GM12801 (cell line): ENCODE data around the gene HS6ST3.

Experiments used
- TF ChIP-seq, protein P1 (sequence below): IDR thresholded peaks from one replicate; pipeline ENCODE4 v1.5.1; 2011; ENCODE audit warnings: control low read depth; ENCODE audit not compliant: insufficient read length; ENCODE audit errors: extremely low read depth

Gene HS6ST3

DNA sequence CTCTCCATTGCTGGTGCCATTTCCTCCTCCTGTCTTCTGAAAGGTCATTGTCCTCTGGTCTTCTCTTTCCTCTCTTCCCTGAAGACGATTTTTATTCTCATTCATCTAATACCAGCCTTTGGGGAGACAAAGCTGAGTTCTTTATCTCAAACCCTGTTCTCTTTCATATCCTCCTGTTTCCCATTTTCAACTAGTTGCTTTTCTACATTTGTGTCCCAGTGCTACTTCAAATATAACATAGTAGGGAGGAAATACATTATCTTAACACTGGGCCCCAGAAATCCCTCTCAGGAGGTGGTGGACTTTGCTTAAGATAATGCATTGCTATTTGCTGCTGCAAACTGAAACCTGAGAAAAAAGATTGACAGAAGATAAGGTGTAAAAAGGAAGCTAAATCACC lies 159.1 kb downstream of the HS6ST3 start:
- TF ChIP-seq, protein P1, sequence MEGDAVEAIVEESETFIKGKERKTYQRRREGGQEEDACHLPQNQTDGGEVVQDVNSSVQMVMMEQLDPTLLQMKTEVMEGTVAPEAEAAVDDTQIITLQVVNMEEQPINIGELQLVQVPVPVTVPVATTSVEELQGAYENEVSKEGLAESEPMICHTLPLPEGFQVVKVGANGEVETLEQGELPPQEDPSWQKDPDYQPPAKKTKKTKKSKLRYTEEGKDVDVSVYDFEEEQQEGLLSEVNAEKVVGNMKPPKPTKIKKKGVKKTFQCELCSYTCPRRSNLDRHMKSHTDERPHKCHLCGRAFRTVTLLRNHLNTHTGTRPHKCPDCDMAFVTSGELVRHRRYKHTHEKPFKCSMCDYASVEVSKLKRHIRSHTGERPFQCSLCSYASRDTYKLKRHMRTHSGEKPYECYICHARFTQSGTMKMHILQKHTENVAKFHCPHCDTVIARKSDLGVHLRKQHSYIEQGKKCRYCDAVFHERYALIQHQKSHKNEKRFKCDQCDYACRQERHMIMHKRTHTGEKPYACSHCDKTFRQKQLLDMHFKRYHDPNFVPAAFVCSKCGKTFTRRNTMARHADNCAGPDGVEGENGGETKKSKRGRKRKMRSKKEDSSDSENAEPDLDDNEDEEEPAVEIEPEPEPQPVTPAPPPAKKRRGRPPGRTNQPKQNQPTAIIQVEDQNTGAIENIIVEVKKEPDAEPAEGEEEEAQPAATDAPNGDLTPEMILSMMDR, result no peak

DNA sequence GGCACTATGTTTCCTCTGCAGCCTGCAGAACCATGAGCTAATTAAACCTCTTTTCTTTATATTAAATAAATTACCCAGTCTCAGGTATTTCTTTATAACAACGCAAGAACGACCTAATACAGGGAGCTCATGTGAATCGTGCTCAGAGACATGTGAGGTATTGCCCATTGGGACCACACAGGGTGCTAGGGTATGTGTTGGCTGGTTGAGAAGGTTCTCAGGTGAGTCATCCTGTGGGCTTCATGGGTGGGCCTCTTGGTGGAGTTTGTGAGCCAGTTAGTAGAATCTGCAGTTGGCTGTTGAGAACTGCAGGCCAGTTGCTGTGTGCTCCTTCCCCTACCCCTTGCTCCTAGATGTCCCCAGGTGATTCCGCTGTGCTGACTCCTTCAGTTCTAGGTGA lies 163.0 kb downstream of the HS6ST3 start:
- TF ChIP-seq, protein P1, result no peak

DNA sequence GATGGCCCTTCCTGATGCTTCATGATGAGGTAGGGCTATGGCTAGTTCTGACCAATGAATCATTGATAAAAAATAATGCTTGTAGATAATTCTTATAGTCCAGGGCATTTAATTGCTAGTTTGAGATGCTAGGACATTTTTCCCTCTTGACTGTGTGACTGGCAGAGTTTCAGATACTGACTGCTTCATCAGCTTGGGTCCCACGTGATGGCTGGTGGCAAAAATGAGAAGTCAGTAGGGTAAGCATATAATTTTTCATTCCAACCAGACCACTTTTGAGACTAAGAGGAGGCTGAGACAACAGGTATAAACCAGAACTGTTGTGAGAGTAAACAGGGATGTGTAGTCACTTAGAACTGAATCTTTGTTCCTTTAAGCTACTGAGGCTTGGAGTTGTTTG lies 183.3 kb downstream of the HS6ST3 start:
- TF ChIP-seq, protein P1, result no peak

DNA sequence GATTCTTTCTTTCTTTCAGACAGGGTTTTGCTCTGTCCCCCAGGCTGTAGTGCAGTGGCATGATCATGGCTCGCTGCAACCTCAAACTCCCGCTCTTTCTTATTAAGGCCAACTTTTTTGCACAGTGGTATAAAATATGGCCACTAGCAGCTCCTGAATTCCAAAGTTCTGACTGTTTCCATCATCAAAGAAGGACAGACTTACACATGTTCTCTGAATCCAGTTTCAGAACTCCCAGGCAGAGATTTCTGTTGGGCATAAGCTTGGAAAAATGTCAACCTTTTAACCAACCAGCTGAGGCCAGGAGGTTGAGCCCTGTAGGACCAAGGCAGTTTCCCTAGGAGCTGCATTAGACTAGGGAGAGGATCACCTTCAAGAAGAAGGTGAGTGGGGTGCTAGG lies 184.1 kb downstream of the HS6ST3 start:
- TF ChIP-seq, protein P1, result no peak

DNA sequence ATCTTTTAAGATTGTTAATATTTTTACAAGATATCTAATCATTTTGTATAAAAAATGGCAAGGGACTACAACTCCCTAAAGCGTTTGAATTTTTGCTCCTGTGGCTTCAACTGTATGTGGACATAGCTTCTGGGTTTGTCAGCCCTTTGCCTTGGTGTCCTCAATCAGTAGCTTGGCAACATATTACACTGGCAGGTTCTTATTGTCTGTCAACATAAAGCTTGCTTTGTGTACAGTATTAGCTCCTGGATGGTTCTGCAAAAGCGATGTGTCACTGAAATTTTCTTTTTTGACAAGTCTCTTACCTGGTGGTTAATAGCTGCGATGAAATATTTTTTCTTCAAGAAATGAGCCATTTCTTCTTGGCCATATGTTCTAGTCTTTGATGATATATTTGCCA lies 190.0 kb downstream of the HS6ST3 start:
- TF ChIP-seq, protein P1, result no peak

DNA sequence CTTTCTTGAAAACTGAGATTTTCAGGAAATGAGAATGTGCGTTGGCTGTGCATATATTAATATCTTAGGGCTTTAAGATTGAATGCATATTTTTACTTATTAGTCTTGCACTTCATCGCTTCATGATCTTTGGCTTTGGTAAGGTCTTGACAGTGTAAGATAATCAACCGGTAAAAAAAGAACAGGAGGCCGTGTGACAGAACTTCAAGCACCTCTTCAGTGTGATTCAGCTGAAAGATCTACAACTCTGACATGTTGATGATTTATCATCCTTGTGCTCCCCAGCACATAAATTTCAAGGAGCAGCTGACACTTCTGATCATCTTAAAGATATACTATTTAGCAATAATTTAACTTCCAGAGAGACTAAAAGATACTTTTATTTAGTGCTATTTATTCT lies 195.1 kb downstream of the HS6ST3 start:
- TF ChIP-seq, protein P1, result no peak

DNA sequence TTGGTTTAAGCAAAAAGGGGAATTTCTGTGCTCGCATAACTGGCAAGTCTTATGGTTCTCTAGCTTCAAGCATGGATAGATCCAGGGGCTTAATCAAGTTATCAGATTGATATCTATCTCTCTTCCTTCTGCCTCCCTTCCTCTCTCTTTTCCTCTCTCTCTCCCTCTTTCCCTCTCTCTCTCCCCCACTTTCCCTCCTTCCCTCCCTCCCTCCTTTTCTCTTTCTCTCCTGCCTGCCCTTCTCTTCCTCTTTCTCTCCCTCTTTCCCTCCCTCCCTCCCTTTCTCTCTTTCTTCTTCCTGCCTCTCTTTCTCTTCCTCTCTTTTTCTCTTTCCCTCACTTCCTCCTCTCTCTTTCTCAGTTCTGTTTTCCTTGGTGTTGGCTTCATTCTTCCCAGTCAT lies 195.8 kb downstream of the HS6ST3 start:
- TF ChIP-seq, protein P1, result no peak
